ENCODE data around the gene HNRNPA1. TPM values are rescaled to one million over a fixed set of nuclear protein-coding genes. Genes with fewer than 3 reads are reported as not detected.
A peak's percentile ranks its signal among the peaks of the same experiment; 100 is the strongest.

The HNRNPA1 gene
- polyA plus RNA-seq, 1 donor from 2014 or later, result 613 TPM

DNA sequence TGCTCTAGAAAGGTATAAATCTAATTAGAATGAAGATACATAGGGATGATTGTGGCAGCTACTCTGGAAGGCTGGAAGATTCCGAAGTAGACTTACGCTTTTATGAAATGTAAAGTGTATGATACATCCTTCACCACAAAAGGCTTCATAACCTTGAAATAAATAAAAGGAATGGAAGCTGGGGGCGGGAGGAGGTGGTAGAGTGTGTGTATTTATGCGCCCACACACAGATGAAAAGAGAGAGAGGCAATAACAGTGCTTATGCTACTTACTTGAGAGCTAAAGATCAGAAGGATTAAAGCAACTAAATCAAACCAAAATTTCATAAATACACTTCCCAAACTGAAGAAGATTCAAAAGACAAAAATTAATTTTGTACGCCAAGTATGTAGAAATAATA, 31.0 kb upstream of the HNRNPA1 start:
- H3K9me3 ChIP-seq (ENCODE audit: low read length), result no peaks in the 10 kb centered on the region
- no peaks in the 10 kb centered on the region for H4K20me1 ChIP-seq (ENCODE audit: insufficient read depth)

DNA sequence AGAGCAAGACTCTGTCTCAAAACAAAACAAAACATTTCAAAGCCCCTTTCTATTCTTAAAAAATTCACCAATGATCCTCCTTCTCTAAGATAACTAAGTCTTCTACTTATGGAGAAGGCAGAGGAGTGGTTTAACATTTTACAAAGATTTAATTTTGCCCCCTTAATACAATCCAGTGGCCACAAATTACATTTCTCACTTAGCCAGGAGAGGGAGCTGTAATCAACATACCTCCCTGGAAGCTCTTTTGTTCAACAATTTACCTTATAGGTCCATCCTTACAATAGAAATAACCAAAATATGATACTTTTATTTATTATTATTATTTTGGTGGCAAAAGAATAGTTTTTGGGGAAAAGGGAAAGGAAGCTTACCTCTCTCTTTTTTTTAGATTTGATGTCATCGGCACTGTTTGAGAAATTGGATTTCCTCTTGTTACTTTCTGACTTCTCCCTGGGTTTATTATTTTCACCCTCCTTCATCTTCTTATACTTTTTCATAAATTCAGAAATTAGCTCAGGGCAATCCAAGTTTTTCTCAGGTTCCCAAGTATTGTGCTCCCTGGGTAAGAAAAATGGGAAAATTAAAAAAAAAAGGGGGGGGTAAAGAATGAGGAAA, 28.8 kb upstream of the HNRNPA1 start:
- Histone ChIP-seq H3K4me3 (ENCODE audit: low read length) (no peak overlapping the region), H2AFZ (ENCODE audit: low read depth, low read length) (no peak overlapping the region), H3K9me2 (ENCODE audit: insufficient read depth, low read length) (no peaks in the 10 kb centered on the region), H3K4me2 (ENCODE audit: low read length) (no peak overlapping the region), H4K20me1 (ENCODE audit: insufficient read depth) (no peaks in the 10 kb centered on the region), H3K9me3 (ENCODE audit: low read length) (no peaks in the 10 kb centered on the region), H3K36me3 (ENCODE audit: insufficient read depth, low read length) (peaks cover 3% of the 10 kb centered on the region), H3K79me2 (replicated peaks; ENCODE audit: insufficient read depth, low read length) (peaks cover 60% of the 10 kb centered on the region), H3K27me3 (ENCODE audit: insufficient read depth, low read depth, low read length) (no peaks in the 10 kb centered on the region), H3K9ac (ENCODE audit: low read length) (no peak overlapping the region), H3K27ac (ENCODE audit: low read length) (no peak overlapping the region), H3F3A (ENCODE audit: insufficient read depth, low read length, poor library complexity, severe bottlenecking) (no peaks in the 10 kb centered on the region)
- TF ChIP-seq MXI1 (conservative IDR thresholded peaks at IDR 0.05; ENCODE audit: poor library complexity, severe bottlenecking), result no peak
- TF ChIP-seq, protein P1, sequence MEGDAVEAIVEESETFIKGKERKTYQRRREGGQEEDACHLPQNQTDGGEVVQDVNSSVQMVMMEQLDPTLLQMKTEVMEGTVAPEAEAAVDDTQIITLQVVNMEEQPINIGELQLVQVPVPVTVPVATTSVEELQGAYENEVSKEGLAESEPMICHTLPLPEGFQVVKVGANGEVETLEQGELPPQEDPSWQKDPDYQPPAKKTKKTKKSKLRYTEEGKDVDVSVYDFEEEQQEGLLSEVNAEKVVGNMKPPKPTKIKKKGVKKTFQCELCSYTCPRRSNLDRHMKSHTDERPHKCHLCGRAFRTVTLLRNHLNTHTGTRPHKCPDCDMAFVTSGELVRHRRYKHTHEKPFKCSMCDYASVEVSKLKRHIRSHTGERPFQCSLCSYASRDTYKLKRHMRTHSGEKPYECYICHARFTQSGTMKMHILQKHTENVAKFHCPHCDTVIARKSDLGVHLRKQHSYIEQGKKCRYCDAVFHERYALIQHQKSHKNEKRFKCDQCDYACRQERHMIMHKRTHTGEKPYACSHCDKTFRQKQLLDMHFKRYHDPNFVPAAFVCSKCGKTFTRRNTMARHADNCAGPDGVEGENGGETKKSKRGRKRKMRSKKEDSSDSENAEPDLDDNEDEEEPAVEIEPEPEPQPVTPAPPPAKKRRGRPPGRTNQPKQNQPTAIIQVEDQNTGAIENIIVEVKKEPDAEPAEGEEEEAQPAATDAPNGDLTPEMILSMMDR (IDR thresholded peaks at IDR 0.05; ENCODE audit: poor library complexity, severe bottlenecking), result peak; percentile 63
- peak; percentile 67 for TF ChIP-seq SMC3 (conservative IDR thresholded peaks at IDR 0.05; ENCODE audit: poor library complexity)
- TF ChIP-seq RAD21 (conservative IDR thresholded peaks at IDR 0.05), result peak; percentile 61
- no peak for TF ChIP-seq EP300 (conservative IDR thresholded peaks at IDR 0.05; ENCODE audit: poor library complexity, severe bottlenecking)
- TF ChIP-seq EZH2 (IDR thresholded peaks at IDR 0.05; ENCODE audit: borderline replicate concordance, insufficient read depth, low read length, poor library complexity, severe bottlenecking), result no peak
- no peak for TF ChIP-seq TAF1 (IDR thresholded peaks at IDR 0.05; ENCODE audit: low read depth)
- no peak for TF ChIP-seq POLR2AphosphoS5 (IDR thresholded peaks at IDR 0.05)
- TF ChIP-seq, protein P2, sequence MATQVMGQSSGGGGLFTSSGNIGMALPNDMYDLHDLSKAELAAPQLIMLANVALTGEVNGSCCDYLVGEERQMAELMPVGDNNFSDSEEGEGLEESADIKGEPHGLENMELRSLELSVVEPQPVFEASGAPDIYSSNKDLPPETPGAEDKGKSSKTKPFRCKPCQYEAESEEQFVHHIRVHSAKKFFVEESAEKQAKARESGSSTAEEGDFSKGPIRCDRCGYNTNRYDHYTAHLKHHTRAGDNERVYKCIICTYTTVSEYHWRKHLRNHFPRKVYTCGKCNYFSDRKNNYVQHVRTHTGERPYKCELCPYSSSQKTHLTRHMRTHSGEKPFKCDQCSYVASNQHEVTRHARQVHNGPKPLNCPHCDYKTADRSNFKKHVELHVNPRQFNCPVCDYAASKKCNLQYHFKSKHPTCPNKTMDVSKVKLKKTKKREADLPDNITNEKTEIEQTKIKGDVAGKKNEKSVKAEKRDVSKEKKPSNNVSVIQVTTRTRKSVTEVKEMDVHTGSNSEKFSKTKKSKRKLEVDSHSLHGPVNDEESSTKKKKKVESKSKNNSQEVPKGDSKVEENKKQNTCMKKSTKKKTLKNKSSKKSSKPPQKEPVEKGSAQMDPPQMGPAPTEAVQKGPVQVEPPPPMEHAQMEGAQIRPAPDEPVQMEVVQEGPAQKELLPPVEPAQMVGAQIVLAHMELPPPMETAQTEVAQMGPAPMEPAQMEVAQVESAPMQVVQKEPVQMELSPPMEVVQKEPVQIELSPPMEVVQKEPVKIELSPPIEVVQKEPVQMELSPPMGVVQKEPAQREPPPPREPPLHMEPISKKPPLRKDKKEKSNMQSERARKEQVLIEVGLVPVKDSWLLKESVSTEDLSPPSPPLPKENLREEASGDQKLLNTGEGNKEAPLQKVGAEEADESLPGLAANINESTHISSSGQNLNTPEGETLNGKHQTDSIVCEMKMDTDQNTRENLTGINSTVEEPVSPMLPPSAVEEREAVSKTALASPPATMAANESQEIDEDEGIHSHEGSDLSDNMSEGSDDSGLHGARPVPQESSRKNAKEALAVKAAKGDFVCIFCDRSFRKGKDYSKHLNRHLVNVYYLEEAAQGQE (IDR thresholded peaks at IDR 0.05; ENCODE audit: borderline replicate concordance), result no peak

More for the DNA sequence above, 31.0 kb upstream of the HNRNPA1 start:
- H3K36me3 ChIP-seq (ENCODE audit: insufficient read depth, low read length), result peaks cover 3% of the 10 kb centered on the region
- H3K27ac ChIP-seq (ENCODE audit: low read length), result no peak overlapping the region
- no peaks in the 10 kb centered on the region for H3K9me2 ChIP-seq (ENCODE audit: insufficient read depth, low read length)
- no peak overlapping the region for H3K4me3 ChIP-seq (ENCODE audit: low read length)
- H3K79me2 ChIP-seq (replicated peaks; ENCODE audit: insufficient read depth, low read length), result peaks cover 40% of the 10 kb centered on the region
- TF ChIP-seq MXI1 (conservative IDR thresholded peaks at IDR 0.05; ENCODE audit: poor library complexity, severe bottlenecking) (no peak), EP300 (conservative IDR thresholded peaks at IDR 0.05; ENCODE audit: poor library complexity, severe bottlenecking) (no peak), TAF1 (IDR thresholded peaks at IDR 0.05; ENCODE audit: low read depth) (no peak), EZH2 (IDR thresholded peaks at IDR 0.05; ENCODE audit: borderline replicate concordance, insufficient read depth, low read length, poor library complexity, severe bottlenecking) (no peak), RAD21 (conservative IDR thresholded peaks at IDR 0.05) (no peak), SMC3 (conservative IDR thresholded peaks at IDR 0.05; ENCODE audit: poor library complexity) (no peak), POLR2AphosphoS5 (IDR thresholded peaks at IDR 0.05) (no peak)
- TF ChIP-seq, protein P1 (IDR thresholded peaks at IDR 0.05; ENCODE audit: poor library complexity, severe bottlenecking), result no peak
- TF ChIP-seq, protein P2 (IDR thresholded peaks at IDR 0.05; ENCODE audit: borderline replicate concordance), result no peak
- no peak overlapping the region for H3K4me2 ChIP-seq (ENCODE audit: low read length)
- H2AFZ ChIP-seq (ENCODE audit: low read depth, low read length), result no peak overlapping the region
- H3K9ac ChIP-seq (ENCODE audit: low read length), result no peak overlapping the region
- H3F3A ChIP-seq (ENCODE audit: insufficient read depth, low read length, poor library complexity, severe bottlenecking), result no peaks in the 10 kb centered on the region
- no peaks in the 10 kb centered on the region for H3K27me3 ChIP-seq (ENCODE audit: insufficient read depth, low read depth, low read length)
